ENCODE results near the gene SLC2A6. TPM values are rescaled to one million over a fixed set of nuclear protein-coding genes. Genes with fewer than 3 reads are reported as not detected.

SLC2A6 gene, protein sequence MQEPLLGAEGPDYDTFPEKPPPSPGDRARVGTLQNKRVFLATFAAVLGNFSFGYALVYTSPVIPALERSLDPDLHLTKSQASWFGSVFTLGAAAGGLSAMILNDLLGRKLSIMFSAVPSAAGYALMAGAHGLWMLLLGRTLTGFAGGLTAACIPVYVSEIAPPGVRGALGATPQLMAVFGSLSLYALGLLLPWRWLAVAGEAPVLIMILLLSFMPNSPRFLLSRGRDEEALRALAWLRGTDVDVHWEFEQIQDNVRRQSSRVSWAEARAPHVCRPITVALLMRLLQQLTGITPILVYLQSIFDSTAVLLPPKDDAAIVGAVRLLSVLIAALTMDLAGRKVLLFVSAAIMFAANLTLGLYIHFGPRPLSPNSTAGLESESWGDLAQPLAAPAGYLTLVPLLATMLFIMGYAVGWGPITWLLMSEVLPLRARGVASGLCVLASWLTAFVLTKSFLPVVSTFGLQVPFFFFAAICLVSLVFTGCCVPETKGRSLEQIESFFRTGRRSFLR
- total RNA-seq = 8.0 and 8.4 TPM in 2 replicates
- long read RNA-seq, partial matches to known transcripts = 2 of 7 reads
- long read RNA-seq, other reads (novel, unspliced or antisense) = 1 of 7 reads

DNA sequence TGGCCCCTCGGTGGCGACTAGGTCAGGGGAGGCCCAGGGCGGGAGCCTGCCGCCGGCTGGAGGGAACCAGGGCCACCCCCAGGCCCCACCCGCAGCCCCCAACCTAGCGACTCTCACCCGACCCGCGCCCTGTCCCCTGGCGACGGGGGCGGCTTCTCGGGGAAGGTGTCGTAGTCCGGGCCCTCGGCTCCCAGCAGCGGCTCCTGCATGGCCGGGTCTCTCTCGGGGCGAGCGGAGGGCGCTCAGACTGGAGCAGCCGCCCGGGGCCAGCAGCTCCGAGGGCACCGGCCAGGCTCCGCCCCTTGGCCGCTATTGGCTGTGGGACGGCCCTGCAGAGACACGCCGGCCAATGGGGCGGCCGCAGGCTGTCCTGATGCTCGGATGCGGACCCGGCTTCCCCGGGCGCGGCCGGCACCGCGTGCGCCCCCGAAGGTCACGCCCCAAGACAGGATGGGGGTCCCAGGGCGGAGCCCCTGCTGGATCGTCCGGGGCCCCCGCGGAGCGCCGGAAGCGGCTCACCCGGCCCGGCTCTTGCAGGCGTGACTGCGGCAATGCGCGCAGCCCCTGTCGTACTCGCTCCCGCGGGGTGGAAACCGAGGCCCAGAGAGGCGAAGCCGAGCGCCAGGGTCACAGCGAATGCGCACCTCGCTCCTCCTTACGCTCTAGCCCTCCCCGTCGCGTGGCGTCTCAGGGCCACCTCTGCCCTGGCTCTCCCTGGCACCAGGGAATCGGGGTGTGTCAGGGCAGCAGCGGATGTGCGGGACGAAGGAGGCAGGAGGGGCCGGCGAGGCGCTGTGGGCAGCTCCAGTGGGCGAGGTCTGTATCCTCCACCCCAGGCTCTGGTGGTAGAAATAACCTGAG lies at the start of gene SLC2A6:
SLC2A6 (minus strand) TSS at position 249 of the 861 bp plus-strand sequence; CDS start at position 209, 40 bp downstream.
- Mint-ChIP-seq H3K9me3 (ENCODE audit: unreplicated experiment) (no peaks in the 10 kb centered on the region), H3K27ac (ENCODE audit: unreplicated experiment) (no peak within 1 kb of the TSS), H3K36me3 (ENCODE audit: unreplicated experiment) (no peaks in the 10 kb centered on the region), H3K4me1 (ENCODE audit: unreplicated experiment) (peaks cover 9% of the 10 kb centered on the region), H3K4me3 (ENCODE audit: unreplicated experiment) (peak within 1 kb of the TSS; percentile 67), H3K27me3 (ENCODE audit: unreplicated experiment) (peaks cover 4% of the 10 kb centered on the region)
- DNase-seq (ENCODE audit: extremely low spot score, unreplicated experiment) = peak; percentile 92
- TF ChIP-seq, protein P1, sequence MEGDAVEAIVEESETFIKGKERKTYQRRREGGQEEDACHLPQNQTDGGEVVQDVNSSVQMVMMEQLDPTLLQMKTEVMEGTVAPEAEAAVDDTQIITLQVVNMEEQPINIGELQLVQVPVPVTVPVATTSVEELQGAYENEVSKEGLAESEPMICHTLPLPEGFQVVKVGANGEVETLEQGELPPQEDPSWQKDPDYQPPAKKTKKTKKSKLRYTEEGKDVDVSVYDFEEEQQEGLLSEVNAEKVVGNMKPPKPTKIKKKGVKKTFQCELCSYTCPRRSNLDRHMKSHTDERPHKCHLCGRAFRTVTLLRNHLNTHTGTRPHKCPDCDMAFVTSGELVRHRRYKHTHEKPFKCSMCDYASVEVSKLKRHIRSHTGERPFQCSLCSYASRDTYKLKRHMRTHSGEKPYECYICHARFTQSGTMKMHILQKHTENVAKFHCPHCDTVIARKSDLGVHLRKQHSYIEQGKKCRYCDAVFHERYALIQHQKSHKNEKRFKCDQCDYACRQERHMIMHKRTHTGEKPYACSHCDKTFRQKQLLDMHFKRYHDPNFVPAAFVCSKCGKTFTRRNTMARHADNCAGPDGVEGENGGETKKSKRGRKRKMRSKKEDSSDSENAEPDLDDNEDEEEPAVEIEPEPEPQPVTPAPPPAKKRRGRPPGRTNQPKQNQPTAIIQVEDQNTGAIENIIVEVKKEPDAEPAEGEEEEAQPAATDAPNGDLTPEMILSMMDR (IDR thresholded peaks at IDR 0.05) = no peak

DNA sequence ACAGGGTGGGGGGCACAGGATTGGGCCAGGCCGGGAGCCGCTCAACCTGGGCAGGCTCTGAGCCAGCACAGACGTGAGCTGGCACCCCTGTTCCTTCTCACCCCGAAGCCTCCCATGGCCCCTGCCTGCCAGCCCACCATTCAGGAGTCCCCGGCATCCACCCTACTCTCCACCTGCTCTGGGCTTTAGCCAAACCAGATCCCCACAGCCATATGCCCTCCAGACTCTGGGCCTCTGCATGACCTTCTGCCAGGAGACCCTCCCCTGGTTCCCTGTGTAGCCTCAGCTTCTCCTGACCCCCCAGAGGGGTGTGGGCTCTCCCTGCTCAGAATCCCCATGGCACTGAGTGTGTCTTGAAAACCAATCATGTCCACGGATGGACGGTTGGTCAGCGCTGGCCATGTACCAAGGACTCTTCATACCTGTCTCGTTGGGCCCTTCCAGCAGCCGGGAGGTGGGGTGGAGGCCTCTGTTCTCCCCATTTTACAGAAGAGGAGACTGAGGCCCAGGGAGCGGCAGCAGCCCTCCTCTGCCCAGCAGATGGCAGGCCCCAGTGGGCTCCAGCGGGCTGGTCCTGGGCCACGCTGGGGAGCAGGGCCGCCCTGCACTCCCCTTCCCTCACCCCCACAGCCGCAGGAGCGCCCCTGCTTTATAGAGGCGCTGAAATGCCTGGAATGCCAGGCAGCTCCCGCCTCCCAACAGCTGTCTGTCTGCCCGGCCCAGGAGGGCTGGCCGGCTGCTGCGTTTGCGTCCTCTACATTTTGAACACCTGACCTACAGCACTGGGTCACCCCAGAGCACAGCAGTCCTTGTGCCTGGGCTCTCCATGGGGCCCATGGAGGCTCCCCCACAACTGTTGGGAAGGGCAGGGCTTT lies 49.3 kb upstream of the SLC2A6 start:
- Mint-ChIP-seq H3K27me3 (ENCODE audit: unreplicated experiment) (peaks cover 5% of the 10 kb centered on the region), H3K27ac (ENCODE audit: unreplicated experiment) (no peak overlapping the region), H3K4me1 (ENCODE audit: unreplicated experiment) (peaks cover 22% of the 10 kb centered on the region), H3K9me3 (ENCODE audit: unreplicated experiment) (no peaks in the 10 kb centered on the region), H3K36me3 (ENCODE audit: unreplicated experiment) (no peaks in the 10 kb centered on the region), H3K4me3 (ENCODE audit: unreplicated experiment) (no peak overlapping the region)
- TF ChIP-seq, protein P1 (IDR thresholded peaks at IDR 0.05) = no peak
- DNase-seq (ENCODE audit: extremely low spot score, unreplicated experiment) = no peak

DNA sequence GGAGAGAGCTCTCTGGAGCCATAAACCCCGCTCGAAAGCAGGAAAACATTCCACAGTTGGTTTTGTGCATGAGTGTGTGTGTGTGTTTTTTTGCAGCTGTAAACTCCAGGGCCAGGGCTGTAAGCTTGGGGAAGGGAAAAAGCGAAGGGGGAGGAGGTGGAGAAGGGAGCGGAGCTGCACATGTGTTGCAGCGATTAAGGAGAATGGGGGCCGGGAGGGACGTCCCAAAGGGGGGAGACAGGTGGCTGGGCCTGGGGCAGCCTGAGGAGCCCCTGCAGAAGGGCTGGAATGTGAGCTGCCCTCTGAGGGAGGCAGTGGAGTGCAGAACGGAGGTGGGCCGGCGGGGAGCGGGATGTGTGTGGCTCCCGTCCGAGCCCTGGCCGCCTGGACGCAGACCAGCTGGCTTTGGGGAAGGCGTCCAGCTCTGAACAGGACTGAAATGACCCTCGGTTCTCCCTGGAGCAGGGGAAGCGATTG lies 48.6 kb upstream of the SLC2A6 start:
- peaks cover 22% of the 10 kb centered on the region for H3K4me1 Mint-ChIP-seq (ENCODE audit: unreplicated experiment)
- TF ChIP-seq, protein P1 (IDR thresholded peaks at IDR 0.05) = no peak
- no peak overlapping the region for H3K4me3 Mint-ChIP-seq (ENCODE audit: unreplicated experiment)
- no peaks in the 10 kb centered on the region for H3K9me3 Mint-ChIP-seq (ENCODE audit: unreplicated experiment)
- peaks cover 3% of the 10 kb centered on the region for H3K27me3 Mint-ChIP-seq (ENCODE audit: unreplicated experiment)
- no peaks in the 10 kb centered on the region for H3K36me3 Mint-ChIP-seq (ENCODE audit: unreplicated experiment)
- no peak overlapping the region for H3K27ac Mint-ChIP-seq (ENCODE audit: unreplicated experiment)
- DNase-seq (ENCODE audit: extremely low spot score, unreplicated experiment) = no peak

DNA sequence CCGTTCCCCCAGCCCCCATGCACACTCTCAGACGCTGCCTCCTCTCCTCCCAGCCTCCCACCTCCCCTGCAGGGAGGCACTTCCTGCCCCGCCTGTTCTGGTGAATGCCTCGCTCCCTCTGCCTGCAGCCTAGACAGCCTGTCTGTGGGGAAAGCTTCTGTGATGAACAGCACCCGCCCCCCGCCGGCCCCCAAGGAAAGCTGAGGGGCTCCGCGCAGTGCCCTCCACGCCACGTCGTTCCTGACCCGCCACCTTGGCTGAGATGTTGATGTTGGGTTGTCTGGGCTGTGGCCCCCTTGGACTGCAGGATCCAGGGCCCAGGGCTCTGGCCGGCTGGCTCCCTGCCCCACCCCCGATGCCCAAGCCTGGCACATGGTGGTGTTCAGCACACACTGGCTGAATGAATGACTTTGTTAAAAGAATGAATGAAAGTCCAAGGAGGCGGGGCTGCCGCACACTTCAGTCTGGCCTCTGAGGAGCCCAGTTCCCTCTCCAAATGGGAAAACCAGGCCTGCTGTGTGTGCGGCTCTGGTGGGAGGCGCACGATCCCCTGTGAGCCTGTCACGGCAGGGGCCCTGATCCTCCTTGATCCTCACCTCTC lies 47.9 kb upstream of the SLC2A6 start:
- TF ChIP-seq, protein P1 (IDR thresholded peaks at IDR 0.05) = no peak
- Mint-ChIP-seq H3K27me3 (ENCODE audit: unreplicated experiment) (peaks cover 3% of the 10 kb centered on the region), H3K4me3 (ENCODE audit: unreplicated experiment) (no peak overlapping the region), H3K27ac (ENCODE audit: unreplicated experiment) (peak overlapping the region; percentile 39), H3K4me1 (ENCODE audit: unreplicated experiment) (peaks cover 22% of the 10 kb centered on the region), H3K36me3 (ENCODE audit: unreplicated experiment) (no peaks in the 10 kb centered on the region), H3K9me3 (ENCODE audit: unreplicated experiment) (no peaks in the 10 kb centered on the region)
- DNase-seq (ENCODE audit: extremely low spot score, unreplicated experiment) = no peak

Data from osteocyte (in vitro differentiated cells).